Measurements from ENCODE around the gene UGT3A2.

Gene UGT3A2

DNA sequence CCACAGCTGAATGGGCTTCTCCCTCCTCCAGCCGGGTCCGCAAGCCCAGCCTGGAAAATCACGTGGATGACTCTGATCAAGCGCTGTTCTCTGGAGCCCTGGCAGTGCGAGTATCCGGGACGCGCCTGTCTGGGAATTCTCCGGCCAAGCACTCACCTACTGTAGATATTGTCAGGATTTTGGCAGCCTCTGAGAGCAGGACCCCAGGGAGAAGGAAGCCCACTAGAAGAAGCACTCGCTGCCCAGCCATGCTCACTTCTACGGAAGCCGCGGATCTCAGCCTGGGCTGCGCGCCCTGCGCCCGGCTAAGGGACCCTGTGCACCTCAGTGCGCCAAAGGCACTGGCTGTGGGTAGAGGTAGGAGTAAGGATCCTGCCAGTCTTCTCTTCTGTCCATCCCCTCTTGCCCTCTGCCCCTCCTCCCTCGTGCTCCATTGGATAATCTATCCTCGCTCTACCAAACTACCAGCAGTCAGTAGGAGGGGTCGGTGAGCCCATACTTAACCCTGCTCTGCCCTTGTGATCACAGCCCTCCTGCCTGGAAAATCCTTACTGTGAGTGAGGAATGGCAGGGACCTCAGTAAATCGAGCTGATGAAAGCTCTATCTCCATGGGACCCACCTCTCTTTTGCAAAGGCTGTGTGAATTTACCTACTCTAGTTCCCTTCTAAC, at the start of gene UGT3A2:
Gene UGT3A2 (minus strand): TSS at position 343 of the 671 bp plus-strand sequence. CDS start 93 bp downstream, at position 250.
- DNase-seq (ENCODE audit: low read depth): no peak

- no peak for DNase-seq (ENCODE audit: low read depth)
Measured at GRCh38 chr5:36111238-36111637, 44.6 kb upstream of the UGT3A2 start.

GRCh38 chr5:36108758-36109460, 42.2 kb upstream of the UGT3A2 start:
- DNase-seq (ENCODE audit: low read depth): no peak

GRCh38 chr5:36105819-36106218, 39.1 kb upstream of the UGT3A2 start:
- DNase-seq (ENCODE audit: low read depth): no peak

DNA sequence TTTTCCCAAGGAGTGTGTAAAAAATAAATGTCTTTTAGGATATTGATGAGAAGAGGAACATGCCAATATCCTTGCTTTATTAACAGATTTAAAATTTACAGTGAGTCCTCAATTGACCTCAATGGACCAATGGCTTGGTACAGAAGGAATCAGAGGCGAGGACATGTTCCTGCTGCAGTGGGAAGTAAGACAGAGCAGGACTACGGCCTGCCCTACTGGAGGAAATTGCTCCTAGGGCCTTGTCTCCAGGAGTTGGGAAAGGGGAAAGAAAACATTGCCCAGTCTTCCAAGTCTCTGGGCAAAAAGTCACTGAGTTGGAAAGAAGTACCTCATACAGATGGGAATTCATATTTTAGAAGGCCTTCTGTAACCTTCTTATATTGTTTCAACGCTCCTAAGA, 33.1 kb upstream of the UGT3A2 start:
- DNase-seq (ENCODE audit: low read depth): no peak

- no peak for DNase-seq (ENCODE audit: low read depth)
Measured at GRCh38 chr5:36096486-36096885, 29.8 kb upstream of the UGT3A2 start.

DNA sequence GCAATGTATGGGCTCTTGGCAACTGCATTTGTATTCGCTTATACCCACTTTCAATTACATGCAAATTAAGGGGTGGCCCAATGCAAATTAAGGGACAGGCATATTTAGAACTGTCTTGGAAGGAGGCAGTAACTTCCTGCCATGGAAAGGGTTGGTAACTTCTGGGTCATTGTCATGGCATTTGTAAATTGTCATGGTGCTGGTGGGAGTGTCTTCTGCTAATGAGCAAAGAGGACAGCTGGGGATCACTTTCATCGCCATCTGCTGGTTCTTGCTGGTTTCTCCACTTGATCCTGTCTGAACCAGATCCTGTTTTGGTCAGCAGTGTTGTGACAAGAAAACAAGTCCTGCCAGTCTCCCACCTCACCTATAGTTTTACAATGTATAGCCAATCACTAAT, 23.3 kb upstream of the UGT3A2 start:
- DNase-seq (ENCODE audit: low read depth): no peak

DNA sequence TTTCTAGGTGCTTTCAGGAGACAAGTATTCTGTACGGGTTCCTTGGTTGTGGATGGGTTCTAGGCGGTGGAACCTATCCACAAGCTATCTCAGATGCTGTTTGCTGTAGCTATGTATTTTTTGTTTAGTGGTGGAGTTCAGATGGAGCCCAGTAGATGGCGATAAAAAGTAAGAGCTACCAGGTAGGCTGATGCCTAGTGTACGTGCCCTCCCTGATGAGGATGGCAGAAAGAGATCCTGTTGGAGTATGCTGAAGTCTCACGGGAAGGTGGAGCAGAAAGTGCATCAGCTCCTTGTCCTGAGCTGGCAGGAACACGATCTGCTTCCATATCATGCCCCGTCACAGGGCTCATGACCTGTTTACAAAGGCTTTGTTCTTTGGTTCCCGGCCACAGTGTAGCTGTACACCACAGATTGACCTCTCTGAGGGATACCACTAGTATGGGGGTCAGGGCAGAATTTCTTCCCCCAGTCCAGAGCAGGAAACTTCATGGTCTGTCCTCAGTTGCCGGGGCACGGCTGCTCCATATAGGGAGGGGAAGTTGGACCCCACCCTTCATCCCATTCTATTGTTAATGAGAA, 12.6 kb upstream of the UGT3A2 start:
- DNase-seq (ENCODE audit: low read depth): no peak

- no peak for DNase-seq (ENCODE audit: low read depth)
Measured at GRCh38 chr5:36078430-36078829, 11.7 kb upstream of the UGT3A2 start.

DNA sequence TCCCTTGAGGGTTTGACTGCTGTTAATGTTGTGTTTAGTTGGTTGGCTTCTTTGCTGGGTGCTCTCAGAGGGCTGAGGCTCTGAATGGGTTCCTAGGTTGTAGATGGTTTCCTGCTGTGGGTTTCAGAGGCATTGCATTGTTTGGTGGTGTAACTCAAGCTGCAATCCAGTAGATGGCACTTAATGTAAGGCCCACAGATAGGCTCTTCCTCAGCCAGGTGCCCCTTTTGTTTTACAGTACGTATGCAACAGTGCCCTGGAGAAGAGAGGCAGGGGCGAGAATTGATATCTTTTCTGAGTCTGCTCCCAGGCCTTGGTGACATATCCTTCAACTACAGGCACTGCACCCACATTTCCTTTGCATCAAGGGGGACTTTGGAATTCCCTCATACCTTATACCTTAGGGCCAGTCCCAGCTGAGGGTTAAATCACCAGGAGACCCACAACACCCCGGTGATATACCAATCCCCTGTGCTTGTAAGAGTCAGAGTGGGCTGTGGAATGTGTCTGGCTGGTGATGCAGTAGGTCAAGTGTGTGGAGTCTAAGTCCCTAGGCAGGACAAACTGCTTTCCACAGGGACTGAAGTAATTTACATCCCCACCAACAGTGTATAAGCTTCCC, 7.0 kb upstream of the UGT3A2 start:
- no peak for DNase-seq (ENCODE audit: low read depth)

DNA sequence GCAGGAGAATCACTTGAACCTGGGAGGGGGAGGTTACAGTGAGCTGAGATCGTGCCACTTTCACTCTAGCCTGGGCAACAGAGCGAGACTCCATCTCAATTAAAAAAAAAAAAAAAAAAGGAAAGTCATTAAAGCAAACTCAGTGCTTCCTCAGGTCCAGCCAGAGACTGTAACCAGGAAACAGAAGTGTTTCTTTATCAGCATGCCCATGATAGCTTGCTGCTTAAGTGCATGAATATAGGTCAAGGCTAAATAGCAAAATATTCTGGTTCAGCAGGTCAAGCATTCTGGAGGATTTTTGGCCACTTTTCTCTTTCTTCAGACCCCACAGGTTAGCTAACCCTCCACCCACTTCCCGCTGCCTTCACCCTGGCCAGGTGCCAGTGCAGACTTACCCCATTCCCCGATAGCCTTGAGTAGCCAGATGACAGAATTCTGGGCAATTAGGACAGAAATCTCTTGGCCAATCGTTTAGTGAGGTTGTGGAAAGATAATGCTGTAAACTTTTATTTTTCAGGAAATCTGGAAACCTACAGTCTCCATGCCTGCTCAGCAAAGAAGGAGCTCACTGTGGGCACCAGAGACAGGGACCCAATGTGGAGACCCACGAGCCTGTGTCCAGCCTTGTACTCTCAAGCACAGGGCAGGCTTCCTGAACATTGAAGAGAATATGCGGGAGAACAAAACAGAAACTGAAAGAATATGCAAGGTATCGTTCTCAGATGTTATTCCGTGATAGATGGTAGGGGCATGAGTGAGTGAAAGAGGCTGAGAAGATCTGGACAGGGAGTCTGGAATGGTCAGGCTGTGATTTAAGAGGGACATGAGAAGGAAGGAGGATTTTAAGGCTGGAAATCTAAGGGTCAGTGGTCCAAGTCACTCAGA, 4.2 kb upstream of the UGT3A2 start:
- no peak for DNase-seq (ENCODE audit: low read depth)

DNA sequence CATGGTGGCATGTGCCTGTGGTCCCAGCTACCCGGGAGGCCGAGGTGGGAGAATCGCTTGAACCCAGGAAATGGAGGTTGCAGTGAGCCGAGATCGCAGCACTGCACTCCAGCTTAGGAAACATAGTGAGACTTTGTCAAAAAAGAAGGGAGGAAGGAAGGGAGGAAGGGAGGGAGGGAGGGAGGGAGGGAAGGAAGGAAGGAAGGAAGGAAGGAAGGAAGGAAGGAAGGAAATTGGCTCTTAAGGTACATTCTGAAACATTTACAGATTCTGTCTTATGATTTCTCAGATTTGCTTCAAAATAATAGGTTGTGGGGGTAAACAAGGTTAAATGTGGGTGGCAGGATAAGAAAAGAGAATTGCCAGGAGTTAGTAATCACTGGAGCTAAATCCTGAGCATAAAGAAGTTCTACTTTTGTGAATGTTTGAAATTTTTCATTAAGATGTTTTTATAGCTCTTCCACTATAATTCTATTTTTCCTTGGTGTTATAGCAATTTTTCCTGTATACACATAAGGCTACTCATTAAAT, 2.1 kb upstream of the UGT3A2 start:
- no peak for DNase-seq (ENCODE audit: low read depth)

DNA sequence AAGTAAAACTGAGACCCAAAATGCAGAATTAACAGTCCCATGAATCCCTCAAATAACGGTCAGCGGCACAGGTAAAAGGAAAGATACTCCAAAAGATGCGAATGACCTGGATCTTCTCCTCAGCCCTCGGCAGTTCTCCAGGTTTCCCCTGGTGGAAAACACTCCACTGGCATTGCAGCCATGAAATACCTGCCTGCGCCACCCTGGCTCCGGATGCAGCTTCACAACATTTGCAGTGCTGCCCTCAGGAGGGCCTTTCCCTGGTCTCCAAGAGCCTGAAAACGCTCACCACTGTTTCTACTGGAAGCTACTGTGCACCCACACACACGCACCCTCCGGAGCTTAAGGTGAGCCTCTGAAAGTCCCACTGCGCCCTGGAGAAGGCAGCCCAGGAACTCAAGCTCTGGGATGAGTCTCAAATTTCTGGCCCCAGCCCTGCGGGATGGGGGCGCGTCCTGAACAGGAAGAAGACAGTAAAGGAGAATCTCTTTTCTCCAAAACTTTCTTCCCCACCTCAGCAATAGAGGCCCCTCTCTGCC, 612 bp downstream of the UGT3A2 start:
- DNase-seq (ENCODE audit: low read depth): no peak

GRCh38 chr5:36060420-36060887, 6.2 kb downstream of the UGT3A2 start:
- DNase-seq (ENCODE audit: low read depth): no peak

DNA sequence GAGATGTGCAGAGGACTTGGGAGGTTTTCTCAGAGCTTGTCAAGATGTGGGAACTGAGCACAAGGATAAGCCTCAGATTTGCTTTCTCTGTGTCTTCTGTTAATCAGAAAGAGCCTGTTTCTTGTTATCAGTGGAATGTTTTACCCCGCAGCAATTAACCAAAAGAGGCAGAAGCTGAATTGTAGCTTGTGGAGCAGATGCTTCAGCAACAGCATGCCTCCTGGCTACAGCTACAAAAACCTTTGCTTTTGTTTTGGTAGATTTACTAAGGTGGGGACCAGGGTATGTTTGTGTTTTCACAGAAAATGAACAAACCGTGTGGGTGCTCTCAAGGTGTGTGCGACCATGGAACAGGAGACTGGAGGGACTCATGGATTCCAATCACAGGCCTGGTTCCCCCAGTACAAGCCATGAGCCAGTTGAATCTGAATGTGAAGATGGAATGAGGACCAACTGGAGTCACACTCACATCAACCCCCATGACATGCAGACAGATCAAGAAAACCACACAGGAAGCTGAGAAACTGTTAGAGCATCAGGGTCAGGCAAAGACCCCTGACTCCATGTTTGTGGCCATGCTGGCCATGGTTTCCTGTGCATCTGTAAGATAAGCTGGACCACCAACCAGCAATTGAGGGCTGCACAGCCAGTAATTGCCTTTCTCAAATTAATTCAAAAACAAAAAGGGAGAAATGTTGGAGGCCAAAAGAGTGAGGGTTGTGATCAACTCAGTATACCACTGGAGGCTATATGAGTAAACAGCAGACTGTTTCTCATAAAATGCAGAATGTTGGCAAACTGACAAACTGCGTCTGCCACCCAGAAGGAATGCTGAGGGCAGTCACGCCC, 6.9 kb downstream of the UGT3A2 start:
- no peak for DNase-seq (ENCODE audit: low read depth)

- no peak for DNase-seq (ENCODE audit: low read depth)
Measured at GRCh38 chr5:36058776-36059175, 7.9 kb downstream of the UGT3A2 start.

DNA sequence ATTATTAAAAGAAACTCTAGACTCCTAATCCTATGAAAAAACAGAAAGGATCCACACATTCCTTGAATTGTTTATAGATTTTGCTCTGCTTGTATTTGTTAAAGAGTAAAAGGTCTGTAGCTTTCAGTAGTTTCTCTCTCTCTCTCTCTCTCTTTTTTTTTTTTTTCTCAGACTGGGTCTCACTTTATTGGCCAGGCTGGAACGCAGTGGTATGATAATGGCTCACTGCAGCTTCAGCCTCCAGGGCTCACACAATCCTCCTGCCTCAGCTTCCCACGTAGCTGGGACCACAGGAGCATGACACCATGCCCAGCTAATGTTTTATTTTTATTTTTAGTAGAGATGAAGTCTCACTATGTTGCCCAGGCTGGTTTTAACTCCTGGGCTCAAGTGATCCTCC, 9.3 kb downstream of the UGT3A2 start:
- no peak for DNase-seq (ENCODE audit: low read depth)

DNA sequence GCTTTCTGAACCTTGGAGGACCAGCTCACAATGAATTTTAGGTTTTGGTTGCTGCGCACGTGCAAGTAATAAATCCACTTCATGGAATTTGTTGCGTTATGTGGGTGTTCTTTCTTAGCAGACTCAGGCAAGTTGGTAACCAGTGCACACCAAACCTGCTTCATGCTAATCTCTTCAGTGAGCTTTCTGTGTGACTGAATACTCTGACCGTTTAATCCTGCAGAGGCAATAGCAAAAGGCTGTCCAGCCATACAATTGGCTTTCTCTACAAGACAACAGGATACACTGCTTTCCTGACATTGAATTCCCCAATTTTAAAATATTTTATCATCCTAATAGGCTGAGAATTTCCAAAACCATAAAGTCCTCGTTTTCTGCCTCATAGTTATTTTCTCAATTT, 10.3 kb downstream of the UGT3A2 start:
- no peak for DNase-seq (ENCODE audit: low read depth)

- DNase-seq (ENCODE audit: low read depth): no peak
Measured at GRCh38 chr5:36055984-36056383, 10.7 kb downstream of the UGT3A2 start.

- DNase-seq (ENCODE audit: low read depth): no peak
Measured at GRCh38 chr5:36054647-36055046, 12.0 kb downstream of the UGT3A2 start.

Data from stimulated activated CD8-positive, alpha-beta memory T cell treated with anti-CD3 and anti-CD28 coated beads, Interleukin-12 subunit alpha, Interleukin-12 subunit beta, amount 100 ng/mL, for 1 hour (primary cell).